K562 (cell line): ENCODE measurements around the gene SELENOF. TPM values are rescaled to one million over a fixed set of nuclear protein-coding genes. Genes with fewer than 3 reads are reported as not detected.

ENCODE experiments used
- ATF1 ChIP-seq, 2 experiments: fragments of 450-650 bp in 1 of 2; IDR thresholded peaks; 2 replicates each; pipeline ENCODE4 v1.6.1; 2016; ENCODE audit warnings: missing compliant biosample characterization in 1 of 2, missing genetic modification characterization in 1 of 2
- BRF1 ChIP-seq: IDR thresholded peaks from 3 replicates; pipeline ENCODE4 v1.6.1; 2011; ENCODE audit warnings: borderline replicate concordance, mild to moderate bottlenecking; ENCODE audit not compliant: insufficient read length; ENCODE audit errors: extremely low read depth
- CBX3 ChIP-seq, 2 experiments: IDR thresholded peaks; 1 replicate in 1 of 2; 2 replicates in 1 of 2; pipeline ENCODE4 v1.6.1; 2012; ENCODE audit warnings: inconsistent platforms in 2 of 2, low read length in 2 of 2, borderline replicate concordance in 1 of 2, control low read depth in 1 of 2
- CEBPB ChIP-seq: fragments of 450-650 bp; IDR thresholded peaks from 2 replicates; pipeline ENCODE4 v1.6.1; 2016; ENCODE audit warnings: missing genetic modification characterization, missing compliant biosample characterization
- COPS2 ChIP-seq: fragments of 450-650 bp; conservative IDR thresholded peaks from 2 replicates; pipeline ENCODE4 v1.6.1; 2016; ENCODE audit warnings: mild to moderate bottlenecking, moderate library complexity
- E2F6 ChIP-seq, 2 experiments: IDR thresholded peaks; 2 replicates each; pipeline ENCODE4 v1.6.1; 2011; ENCODE audit warnings: borderline replicate concordance in 1 of 2, control low read depth in 1 of 2, low read depth in 1 of 2, low read length in 1 of 2, mild to moderate bottlenecking in 1 of 2, mixed read lengths in 1 of 2, moderate library complexity in 1 of 2; ENCODE audit not compliant: insufficient read depth in 1 of 2, insufficient read length in 1 of 2, poor library complexity in 1 of 2, severe bottlenecking in 1 of 2; ENCODE audit errors: extremely low read depth in 1 of 2
- EGR1 ChIP-seq: fragments of 450-650 bp; conservative IDR thresholded peaks from 2 replicates; pipeline ENCODE4 v1.6.1; 2017; ENCODE audit warnings: mild to moderate bottlenecking
- HES1 ChIP-seq: fragments of 450-650 bp; IDR thresholded peaks from 2 replicates; pipeline ENCODE4 v1.6.1; 2016; ENCODE audit warnings: low read depth, mild to moderate bottlenecking, moderate library complexity
- HNRNPUL1 ChIP-seq: fragments of 200-400 bp; formaldehyde crosslinking; IDR thresholded peaks from 2 replicates; pipeline ENCODE4 v1.6.1; 2017; ENCODE audit warnings: low read length
- KDM1A ChIP-seq, 2 experiments: fragments of 450-650 bp; IDR thresholded peaks; 2 replicates each; pipeline ENCODE4 v1.6.1; 2016; ENCODE audit warnings: mild to moderate bottlenecking in 2 of 2
- MCM2 ChIP-seq: fragments of 450-650 bp; IDR thresholded peaks from 2 replicates; pipeline ENCODE4 v1.6.1; 2017; ENCODE audit warnings: low read depth, mild to moderate bottlenecking
- MTA2 ChIP-seq: fragments of 450-650 bp; IDR thresholded peaks from 2 replicates; pipeline ENCODE4 v1.6.1; 2016; ENCODE audit warnings: low read depth
- MYBL2 ChIP-seq, 2 experiments: fragments of 450-650 bp in 1 of 2; sonication (generic) in 1 of 2; formaldehyde crosslinking in 1 of 2; IDR thresholded peaks; 2 replicates each; pipeline versions ENCODE4 v1.6.1 to v1.8.1; 2017 to 2022; ENCODE audit warnings: borderline replicate concordance in 1 of 2, inconsistent platforms in 1 of 2, low read depth in 1 of 2, mild to moderate bottlenecking in 1 of 2, missing genetic modification reagents in 1 of 2, moderate library complexity in 1 of 2
- NCOA1 ChIP-seq: fragments of 450-650 bp; IDR thresholded peaks from 2 replicates; pipeline ENCODE4 v1.6.1; 2016; ENCODE audit warnings: low read depth
- POLR2AphosphoS5 ChIP-seq: IDR thresholded peaks from 2 replicates; pipeline ENCODE4 v1.6.1; 2011; ENCODE audit warnings: mild to moderate bottlenecking, low read depth, low read length, moderate library complexity; ENCODE audit not compliant: control insufficient read depth, insufficient read depth
- RBM25 ChIP-seq: fragments of 200-400 bp; formaldehyde crosslinking; IDR thresholded peaks from 2 replicates; pipeline ENCODE4 v1.6.1; 2018; ENCODE audit warnings: low read length, low read depth, moderate library complexity; ENCODE audit not compliant: severe bottlenecking
- RNF219 ChIP-seq: fragments of 250-450 bp; sonication (Bioruptor Pico); IDR thresholded peaks from 2 replicates; pipeline ENCODE4 v1.5.0; 2022; ENCODE audit warnings: mild to moderate bottlenecking
- ZNF224 ChIP-seq: sonication (generic); formaldehyde crosslinking; IDR thresholded peaks from 2 replicates; pipeline ENCODE4 v1.8.0; 2022; ENCODE audit warnings: mild to moderate bottlenecking, missing genetic modification reagents
- ZNF444 ChIP-seq: fragments of 250-450 bp; sonication (Bioruptor Pico); IDR thresholded peaks from 2 replicates; pipeline ENCODE4 v1.4.0; 2020; ENCODE audit warnings: mild to moderate bottlenecking, moderate library complexity
- ZNF644 ChIP-seq: fragments of 200-800 bp; sonication (Bioruptor generic); IDR thresholded peaks from 2 replicates; pipeline ENCODE4 v1.6.1; 2016; ENCODE audit warnings: low read depth, missing genetic modification characterization, missing compliant biosample characterization
- ZNF668 ChIP-seq: fragments of 250-450 bp; sonication (Bioruptor Pico); IDR thresholded peaks from 2 replicates; pipeline ENCODE4 v1.8.0; 2022; ENCODE audit warnings: mild to moderate bottlenecking, inconsistent platforms
- polyA plus RNA-seq, 8 experiments: library from polyadenylated mRNA; depleted of rRNA in 4 of 8; stranded (reverse) in 5 of 8; unstranded in 3 of 8; fragments of >200 nt; fragmentation: Nextera tagmentation in 2 of 8; fragmentation: Illumina TruSeq in 1 of 8; extraction: Ambion mirVana in 2 of 8; extraction: Trizol in 1 of 8; gene quantifications; 2 replicates each; pipeline versions ENCODE4 v1.2.1 to v1.2.3, GENCODE V29; 2011 to 2014; ENCODE audit warnings: inconsistent platforms in 1 of 8, missing spikeins in 1 of 8
- total RNA-seq, 7 experiments: library from RNA; depleted of rRNA in 6 of 7; stranded (reverse); fragments of >200 nt in 6 of 7; fragmentation: Illumina TruSeq in 2 of 7; extraction: Trizol in 2 of 7; gene quantifications; 2 replicates each; pipeline versions ENCODE4 v1.2.1 to v1.2.3, GENCODE V29; 2011 to 2021; ENCODE audit warnings: low replicate concordance in 1 of 7
- TF ChIP-seq, protein P1 (sequence below): sonication (generic); formaldehyde crosslinking; IDR thresholded peaks from 2 replicates; pipeline ENCODE4 v1.8.0; 2022; ENCODE audit warnings: mild to moderate bottlenecking, missing genetic modification reagents
- TF ChIP-seq, protein P2 (sequence below): fragments of 250-450 bp; sonication (Bioruptor Pico); IDR thresholded peaks from 2 replicates; pipeline ENCODE4 v1.9.0; 2021; ENCODE audit warnings: mild to moderate bottlenecking

Gene SELENOF
- total and polyA plus RNA-seq, 9 of the 15 experiments (the other 6 are each of a cell fraction or from before 2014, with no cell fraction given): 115 to 394 (median 215) TPM

GRCh38 chr1:86914601-86914997 is 673 bp upstream of the SELENOF start, which contains the start of gene HS2ST1 (continued):
- TF ChIP-seq MYBL2 (IDR thresholded peaks at IDR 0.05; ENCODE audit: low read depth): no peak
- no peak for TF ChIP-seq MYBL2 (CRISPR knock-in tag; IDR thresholded peaks at IDR 0.05; ENCODE audit: borderline replicate concordance)
- TF ChIP-seq ZNF224 (CRISPR knock-in tag): no peak
- TF ChIP-seq E2F6 (IDR thresholded peaks at IDR 0.05; ENCODE audit: borderline replicate concordance in 1 of 2, extremely low read depth in 1 of 2, insufficient read depth in 1 of 2, insufficient read length in 1 of 2, low read depth in 1 of 2, low read length in 1 of 2, poor library complexity in 1 of 2, severe bottlenecking in 1 of 2): peak in 1 of 2 experiments; percentile 55
- TF ChIP-seq ATF1 (CRISPR knock-in tag; IDR thresholded peaks at IDR 0.05): no peak
- TF ChIP-seq ATF1 (tag; IDR thresholded peaks at IDR 0.05): no peak
- TF ChIP-seq, protein P1, sequence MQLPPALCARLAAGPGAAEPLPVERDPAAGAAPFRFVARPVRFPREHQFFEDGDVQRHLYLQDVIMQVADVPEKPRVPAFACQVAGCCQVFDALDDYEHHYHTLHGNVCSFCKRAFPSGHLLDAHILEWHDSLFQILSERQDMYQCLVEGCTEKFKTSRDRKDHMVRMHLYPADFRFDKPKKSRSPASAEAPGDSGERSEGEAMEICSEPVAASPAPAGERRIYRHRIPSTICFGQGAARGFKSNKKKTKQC: no peak
- TF ChIP-seq COPS2: no peak
- no peak for TF ChIP-seq RBM25
- TF ChIP-seq EGR1: peak; percentile 75
- TF ChIP-seq MTA2: no peak
- TF ChIP-seq ZNF668 (CRISPR knock-in tag): no peak
- TF ChIP-seq KDM1A (IDR thresholded peaks at IDR 0.05): peak in 1 of 2 experiments; percentile 90; a peak in 2 of 4 replicates
- TF ChIP-seq, protein P2, sequence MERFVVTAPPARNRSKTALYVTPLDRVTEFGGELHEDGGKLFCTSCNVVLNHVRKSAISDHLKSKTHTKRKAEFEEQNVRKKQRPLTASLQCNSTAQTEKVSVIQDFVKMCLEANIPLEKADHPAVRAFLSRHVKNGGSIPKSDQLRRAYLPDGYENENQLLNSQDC: 0 out of 2 replicates have a peak, but pooled peaks have one; percentile 40
- TF ChIP-seq CBX3 (IDR thresholded peaks at IDR 0.05; ENCODE audit: borderline replicate concordance in 1 of 2, low read length in 2 of 2): 0 out of 3 replicates have a peak, but pooled peaks of 1 of the 2 experiments have one; percentile 7
- TF ChIP-seq POLR2AphosphoS5: peak; percentile 57; the same call in 1 of the 2 replicates
- no peak for TF ChIP-seq ZNF644 (tag)
- TF ChIP-seq ZNF444 (CRISPR knock-in tag): peak; percentile 95
- TF ChIP-seq BRF1: no peak
- no peak for TF ChIP-seq CEBPB
- no peak for TF ChIP-seq RNF219 (CRISPR knock-in tag)
- TF ChIP-seq MCM2: no peak
- no peak for TF ChIP-seq HES1
- TF ChIP-seq NCOA1: peak; percentile 68; the same call in 1 of the 2 replicates
- no peak for TF ChIP-seq HNRNPUL1
